ENCODE data around the gene NCBP2L.
A peak's percentile ranks its signal among the peaks of the same experiment; 100 is the strongest.

NCBP2L gene

DNA sequence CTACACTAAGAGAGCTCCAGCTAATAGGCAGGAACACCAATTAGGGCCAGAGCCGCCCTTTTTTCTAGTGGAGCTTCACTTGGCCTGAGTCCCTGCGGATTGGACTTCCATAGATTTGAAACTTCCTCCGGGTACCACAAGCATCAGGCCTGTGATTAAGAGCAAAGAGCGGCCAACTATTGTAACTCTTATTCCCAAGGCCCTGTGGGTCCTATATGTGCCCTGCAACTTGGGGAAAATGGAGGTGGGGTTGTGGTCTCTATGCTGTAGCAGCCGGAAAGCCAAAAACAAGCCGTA is at the start of gene NCBP2L:
TSS of gene NCBP2L (plus strand) at position 198 of the 297 bp plus-strand sequence. CDS start 16,488 bp downstream, outside the sequence.
- TF ChIP-seq, protein P1, sequence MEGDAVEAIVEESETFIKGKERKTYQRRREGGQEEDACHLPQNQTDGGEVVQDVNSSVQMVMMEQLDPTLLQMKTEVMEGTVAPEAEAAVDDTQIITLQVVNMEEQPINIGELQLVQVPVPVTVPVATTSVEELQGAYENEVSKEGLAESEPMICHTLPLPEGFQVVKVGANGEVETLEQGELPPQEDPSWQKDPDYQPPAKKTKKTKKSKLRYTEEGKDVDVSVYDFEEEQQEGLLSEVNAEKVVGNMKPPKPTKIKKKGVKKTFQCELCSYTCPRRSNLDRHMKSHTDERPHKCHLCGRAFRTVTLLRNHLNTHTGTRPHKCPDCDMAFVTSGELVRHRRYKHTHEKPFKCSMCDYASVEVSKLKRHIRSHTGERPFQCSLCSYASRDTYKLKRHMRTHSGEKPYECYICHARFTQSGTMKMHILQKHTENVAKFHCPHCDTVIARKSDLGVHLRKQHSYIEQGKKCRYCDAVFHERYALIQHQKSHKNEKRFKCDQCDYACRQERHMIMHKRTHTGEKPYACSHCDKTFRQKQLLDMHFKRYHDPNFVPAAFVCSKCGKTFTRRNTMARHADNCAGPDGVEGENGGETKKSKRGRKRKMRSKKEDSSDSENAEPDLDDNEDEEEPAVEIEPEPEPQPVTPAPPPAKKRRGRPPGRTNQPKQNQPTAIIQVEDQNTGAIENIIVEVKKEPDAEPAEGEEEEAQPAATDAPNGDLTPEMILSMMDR (conservative IDR thresholded peaks at IDR 0.05; ENCODE audit: low read depth, low read length): peak; percentile 9; the same call in 1 of the 2 replicates
- Histone ChIP-seq H4K20me1 (ENCODE audit: insufficient read depth) (no peaks in the 10 kb centered on the region), H3K4me2 (peak within 1 kb of the TSS; percentile 100), H3K27me3 (ENCODE audit: insufficient read depth, low read depth) (no peaks in the 10 kb centered on the region), H2AFZ (ENCODE audit: low read depth) (peak within 1 kb of the TSS; percentile 97), H3K27ac (no peak within 1 kb of the TSS), H3K4me1 (ENCODE audit: low read depth, poor library complexity, severe bottlenecking) (peaks cover 5% of the 10 kb centered on the region), H3K36me3 (ENCODE audit: insufficient read depth) (no peaks in the 10 kb centered on the region), H3K4me3 (IDR thresholded peaks at IDR 0.05; ENCODE audit: insufficient read depth, low read depth, low read length) (no peak within 1 kb of the TSS), H3K79me2 (ENCODE audit: insufficient read depth, low read depth) (no peaks in the 10 kb centered on the region), H3K9ac (no peak within 1 kb of the TSS)

DNA sequence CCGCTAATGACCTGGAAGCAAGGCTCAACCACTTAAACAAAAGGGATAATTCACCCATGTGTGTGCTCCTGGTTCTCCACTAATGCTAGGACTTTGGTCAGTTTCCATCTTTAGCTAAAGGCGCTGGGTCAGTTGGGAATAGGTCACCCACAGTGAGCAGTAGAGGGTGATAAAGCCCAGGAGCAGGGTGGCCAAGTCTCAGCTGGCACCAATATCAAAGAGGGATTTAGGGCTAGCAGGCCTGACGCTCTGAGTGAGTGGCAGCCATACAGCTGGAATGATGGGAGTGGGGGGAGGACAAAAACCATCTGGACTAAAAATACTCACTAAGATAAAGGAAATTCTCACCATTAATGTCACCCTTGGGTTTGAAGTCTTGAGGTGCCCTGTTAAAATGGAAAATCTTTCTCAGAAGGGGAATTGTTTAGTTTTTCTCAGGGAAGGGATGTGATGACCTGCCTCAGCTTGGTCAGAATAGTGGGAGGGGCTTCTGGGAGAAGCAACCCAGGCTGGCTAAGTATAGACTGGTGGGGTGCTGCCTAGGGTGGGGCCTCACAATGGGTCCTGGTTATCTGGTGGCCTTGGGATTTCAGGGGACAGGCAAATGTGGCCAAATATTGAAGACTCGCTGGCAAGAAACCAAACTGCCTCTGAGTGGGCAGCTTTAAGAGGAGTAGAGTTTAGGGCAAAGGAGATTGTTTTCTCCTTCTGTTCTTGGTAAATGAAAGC is 49.0 kb upstream of the NCBP2L start:
- H3K4me3 ChIP-seq (IDR thresholded peaks at IDR 0.05; ENCODE audit: insufficient read depth, low read depth, low read length): no peak overlapping the region
- peak overlapping the region; percentile 54; the same call in 1 of the 2 replicates for H3K4me2 ChIP-seq
- H4K20me1 ChIP-seq (ENCODE audit: insufficient read depth): no peaks in the 10 kb centered on the region
- no peak overlapping the region; the same call in 1 of the 2 replicates for H3K9ac ChIP-seq
- H3K27ac ChIP-seq: no peak overlapping the region
- H3K4me1 ChIP-seq (ENCODE audit: low read depth, poor library complexity, severe bottlenecking): peaks cover 39% of the 10 kb centered on the region
- peak overlapping the region; percentile 26; the same call in 1 of the 2 replicates for H2AFZ ChIP-seq (ENCODE audit: low read depth)
- H3K27me3 ChIP-seq (ENCODE audit: insufficient read depth, low read depth): no peaks in the 10 kb centered on the region
- TF ChIP-seq, protein P1 (conservative IDR thresholded peaks at IDR 0.05; ENCODE audit: low read depth, low read length): no peak
- H3K79me2 ChIP-seq (ENCODE audit: insufficient read depth, low read depth): no peaks in the 10 kb centered on the region
- H3K36me3 ChIP-seq (ENCODE audit: insufficient read depth): no peaks in the 10 kb centered on the region

DNA sequence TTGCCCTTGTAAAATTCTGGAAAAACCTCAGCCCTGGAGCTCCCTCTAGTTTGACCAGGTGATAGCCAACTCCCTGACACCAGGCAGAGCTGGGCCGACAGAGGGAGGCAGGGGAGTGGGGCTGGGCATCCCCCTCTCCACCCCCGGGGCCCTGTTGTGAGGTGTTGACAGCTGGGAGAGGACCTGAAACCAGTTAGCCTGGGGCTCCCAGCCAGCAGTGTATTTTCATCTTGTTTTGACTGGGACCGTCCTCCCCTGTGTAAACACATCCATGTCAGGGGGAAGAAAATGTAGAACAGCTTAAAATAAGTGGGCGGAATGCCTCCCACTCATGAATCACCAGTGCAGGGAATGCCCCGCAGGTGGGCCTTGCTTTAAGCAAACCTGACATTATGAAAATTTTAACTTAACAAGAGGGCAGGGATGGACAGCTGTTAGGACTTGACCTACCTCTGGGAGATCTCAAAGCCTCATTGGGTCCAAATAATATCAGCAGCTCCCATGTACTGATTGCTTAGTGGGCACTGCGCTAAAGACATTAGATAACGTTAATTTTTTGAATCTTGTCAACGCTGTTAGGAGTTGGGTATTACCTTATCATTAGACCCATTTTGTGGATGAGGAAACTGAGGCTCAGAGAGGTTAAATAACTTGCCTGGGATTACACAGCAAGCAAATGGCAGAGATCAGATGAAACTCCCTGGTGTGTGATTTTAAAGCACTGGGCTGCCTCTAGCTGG is 47.8 kb upstream of the NCBP2L start:
- TF ChIP-seq, protein P1 (conservative IDR thresholded peaks at IDR 0.05; ENCODE audit: low read depth, low read length): no peak
- H3K9ac ChIP-seq: peak overlapping the region; percentile 12; the same call in 1 of the 2 replicates
- H3K27me3 ChIP-seq (ENCODE audit: insufficient read depth, low read depth): no peaks in the 10 kb centered on the region
- H3K4me3 ChIP-seq (IDR thresholded peaks at IDR 0.05; ENCODE audit: insufficient read depth, low read depth, low read length): no peak overlapping the region
- H3K36me3 ChIP-seq (ENCODE audit: insufficient read depth): no peaks in the 10 kb centered on the region
- H3K79me2 ChIP-seq (ENCODE audit: insufficient read depth, low read depth): no peaks in the 10 kb centered on the region
- peak overlapping the region; percentile 26; the same call in 1 of the 2 replicates for H2AFZ ChIP-seq (ENCODE audit: low read depth)
- H3K4me2 ChIP-seq: peak overlapping the region; percentile 54
- H4K20me1 ChIP-seq (ENCODE audit: insufficient read depth): no peaks in the 10 kb centered on the region
- H3K27ac ChIP-seq: peak overlapping the region; percentile 19; the same call in 1 of the 2 replicates
- peaks cover 39% of the 10 kb centered on the region for H3K4me1 ChIP-seq (ENCODE audit: low read depth, poor library complexity, severe bottlenecking)

DNA sequence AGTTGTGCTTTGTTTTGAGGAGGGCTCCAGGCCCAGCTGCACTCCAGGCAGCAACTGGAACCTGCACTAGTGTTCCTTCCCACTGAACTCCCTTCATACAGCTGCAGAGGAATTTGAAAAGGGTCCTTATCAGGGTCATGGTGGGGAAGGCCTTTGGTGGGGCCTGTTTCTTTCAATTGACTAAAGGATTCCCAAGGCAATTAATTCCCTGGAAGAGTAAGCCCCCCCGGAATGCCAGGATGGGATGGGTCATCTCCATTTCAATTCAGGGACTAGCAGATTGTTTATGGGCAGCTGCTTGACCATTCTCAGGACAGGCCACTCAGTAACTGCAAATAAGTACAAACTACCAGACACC is 47.3 kb upstream of the NCBP2L start:
- Histone ChIP-seq H3K4me3 (IDR thresholded peaks at IDR 0.05; ENCODE audit: insufficient read depth, low read depth, low read length) (no peak overlapping the region), H3K9ac (no peak overlapping the region), H2AFZ (ENCODE audit: low read depth) (no peak overlapping the region), H3K27ac (no peak overlapping the region), H3K4me1 (ENCODE audit: low read depth, poor library complexity, severe bottlenecking) (peaks cover 39% of the 10 kb centered on the region), H3K79me2 (ENCODE audit: insufficient read depth, low read depth) (no peaks in the 10 kb centered on the region), H3K4me2 (peak overlapping the region; percentile 54; the same call in 1 of the 2 replicates), H4K20me1 (ENCODE audit: insufficient read depth) (no peaks in the 10 kb centered on the region), H3K27me3 (ENCODE audit: insufficient read depth, low read depth) (no peaks in the 10 kb centered on the region), H3K36me3 (ENCODE audit: insufficient read depth) (no peaks in the 10 kb centered on the region)
- TF ChIP-seq, protein P1 (conservative IDR thresholded peaks at IDR 0.05; ENCODE audit: low read depth, low read length): no peak

All from KMS-11 (cell line).